GM12878 (cell line): ENCODE data around the gene UNC5B.
A peak's percentile ranks its signal among the peaks of the same experiment; 100 is the strongest.

Source experiments
- CTCF ChIP-seq, 3 experiments: IDR thresholded peaks in 2 of 3; conservative IDR thresholded peaks in 1 of 3; 2 replicates each; pipeline ENCODE4 v1.5.1; 2011; ENCODE audit warnings: low read depth in 3 of 3, low read length in 3 of 3, mild to moderate bottlenecking in 3 of 3, control low read depth in 2 of 3, moderate library complexity in 2 of 3, inconsistent platforms in 1 of 3, mixed read lengths in 1 of 3; ENCODE audit not compliant: control insufficient read depth in 2 of 3, insufficient read depth in 1 of 3; ENCODE audit errors: extremely low read depth in 1 of 3
- EZH2 ChIP-seq: IDR thresholded peaks from 2 replicates; pipeline ENCODE4 v1.6.1; 2012; ENCODE audit warnings: low read depth, mild to moderate bottlenecking, control low read depth, inconsistent platforms, low read length, borderline replicate concordance; ENCODE audit not compliant: control insufficient read depth
- FOXM1 ChIP-seq: IDR thresholded peaks from 2 replicates; pipeline ENCODE4 v1.6.1; 2012; ENCODE audit warnings: low read depth, mild to moderate bottlenecking, inconsistent platforms, low read length, moderate library complexity
- PBX3 ChIP-seq: IDR thresholded peaks from 2 replicates; pipeline ENCODE4 v1.6.1; 2011; ENCODE audit warnings: mild to moderate bottlenecking, low read depth, low read length, moderate library complexity; ENCODE audit not compliant: insufficient replicate concordance
- POLR2AphosphoS5 ChIP-seq: IDR thresholded peaks from 2 replicates; pipeline ENCODE4 v1.6.1; 2011; ENCODE audit warnings: mild to moderate bottlenecking, low read length, inconsistent platforms
- RAD21 ChIP-seq: IDR thresholded peaks from 2 replicates; pipeline ENCODE4 v1.6.1; 2011; ENCODE audit warnings: mild to moderate bottlenecking, low read depth, low read length, moderate library complexity; ENCODE audit not compliant: insufficient read depth
- RAD51 ChIP-seq: fragments of 450-650 bp; IDR thresholded peaks from 2 replicates; pipeline ENCODE4 v1.6.1; 2016; ENCODE audit warnings: moderate library complexity, mild to moderate bottlenecking, inconsistent platforms
- SUZ12 ChIP-seq: fragments of 200-600 bp; sonication (generic); IDR thresholded peaks from one replicate; pipeline ENCODE4 v1.6.1; 2018; ENCODE audit warnings: antibody characterized with exemption, mild to moderate bottlenecking; ENCODE audit not compliant: unreplicated experiment
- YY1 ChIP-seq: IDR thresholded peaks from 2 replicates; pipeline ENCODE4 v1.6.1; 2011; ENCODE audit warnings: low read depth, mild to moderate bottlenecking, low read length

- TF ChIP-seq CTCF (IDR thresholded peaks at IDR 0.05 in 2 of 3, conservative IDR thresholded peaks at IDR 0.05 in 1 of 3; ENCODE audit: control insufficient read depth in 2 of 3, extremely low read depth in 1 of 3, insufficient read depth in 1 of 3, low read depth in 3 of 3, low read length in 3 of 3) (no peak), POLR2AphosphoS5 (no peak), FOXM1 (no peak), PBX3 (no peak), SUZ12 (no peak), EZH2 (no peak), YY1 (0 out of 2 replicates have a peak, but pooled peaks have one; percentile 18), RAD21 (no peak), RAD51 (peak; percentile 66; the same call in 1 of the 2 replicates)
Measured at GRCh38 chr10:71323407-71323806, 111.0 kb downstream of the UNC5B start.
